Parathyroid adenoma (tissue), 2 donors: ENCODE data around the gene RASD1.

ENCODE experiments used
- H2AFZ ChIP-seq: fragments of 300-600 bp; sonication (generic); one replicate; pipeline ENCODE4 v1.7.0; 2017; ENCODE audit warnings: antibody characterized with exemption, mild to moderate bottlenecking
- H3K27ac ChIP-seq: fragments of 300-600 bp; sonication (generic); one replicate; pipeline ENCODE4 v1.7.0; 2017
- H3K27me3 ChIP-seq: fragments of 300-600 bp; sonication (generic); one replicate; pipeline ENCODE4 v1.7.0; 2017; ENCODE audit warnings: low read length; ENCODE audit not compliant: control insufficient read depth, insufficient read depth
- H3K36me3 ChIP-seq: fragments of 300-600 bp; sonication (generic); one replicate; pipeline ENCODE4 v1.7.0; 2017; ENCODE audit warnings: low read length; ENCODE audit not compliant: control insufficient read depth, insufficient read depth
- H3K4me1 ChIP-seq: fragments of 300-600 bp; sonication (generic); one replicate; pipeline ENCODE4 v1.7.0; 2017; ENCODE audit warnings: control low read depth
- H3K4me2 ChIP-seq: fragments of 300-600 bp; sonication (generic); one replicate; pipeline ENCODE4 v1.7.0; 2017; ENCODE audit warnings: low read length
- H3K4me3 ChIP-seq: fragments of 300-600 bp; sonication (generic); one replicate; pipeline ENCODE4 v1.7.0; 2017; ENCODE audit warnings: low read depth, low read length
- H3K79me2 ChIP-seq: fragments of 300-600 bp; sonication (generic); one replicate; pipeline ENCODE4 v1.7.0; 2017; ENCODE audit warnings: control low read depth
- H3K9ac ChIP-seq: fragments of 300-600 bp; sonication (generic); one replicate; pipeline ENCODE4 v1.7.0; 2017; ENCODE audit warnings: mild to moderate bottlenecking
- H3K9me3 ChIP-seq: fragments of 300-600 bp; sonication (generic); one replicate; pipeline ENCODE4 v1.7.0; 2017; ENCODE audit warnings: low read length; ENCODE audit not compliant: control insufficient read depth
- TF ChIP-seq, protein P1 (sequence below): fragments of 300-600 bp; sonication (generic); IDR thresholded peaks from one replicate; pipeline ENCODE4 v1.7.0; 2017; ENCODE audit warnings: antibody characterized with exemption, mild to moderate bottlenecking
- donor health status: primary hyperparathyroidism.

Gene RASD1

DNA sequence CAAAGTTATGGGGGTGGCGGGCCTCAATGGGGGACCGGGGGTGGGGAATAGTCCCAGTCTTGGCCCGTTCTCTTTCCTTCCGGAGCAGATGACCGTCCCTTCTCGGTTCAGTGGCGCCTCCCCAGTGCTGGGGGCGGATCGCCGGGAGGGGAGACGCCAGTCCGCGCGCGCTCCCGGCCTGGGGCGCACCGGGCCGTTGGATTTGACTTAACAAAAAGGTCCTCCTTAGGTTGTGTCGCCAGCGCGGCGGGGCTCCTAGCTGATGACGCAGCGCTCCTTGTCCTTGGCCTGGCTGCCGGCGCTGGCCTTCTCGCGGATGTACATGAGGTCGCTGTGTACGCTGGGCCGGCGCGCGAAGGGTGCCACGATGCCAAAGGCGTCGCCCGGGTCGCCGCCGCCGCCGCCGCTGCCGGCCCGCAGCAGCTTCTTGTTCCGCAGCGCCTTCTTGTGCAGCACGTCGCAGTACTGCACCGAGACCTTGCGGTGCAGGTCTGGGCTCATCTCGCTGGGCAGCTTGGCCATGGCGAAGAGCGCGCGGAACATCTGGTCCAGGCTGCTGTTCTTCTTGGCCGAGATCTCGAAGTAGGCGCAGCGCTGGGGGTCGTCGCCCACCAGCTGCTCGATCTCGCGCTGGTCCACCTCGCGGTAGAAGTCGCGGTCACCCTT, 1.2 kb downstream of the RASD1 start:
- Histone ChIP-seq H2AFZ (peak overlapping the region; percentile 99), H3K4me3 (peak overlapping the region; percentile 5), H3K9ac (no peak overlapping the region), H3K27ac (peak overlapping the region; percentile 49), H3K27me3 (no peaks in the 10 kb centered on the region), H3K4me1 (peaks cover 9% of the 10 kb centered on the region), H3K9me3 (no peaks in the 10 kb centered on the region), H3K36me3 (no peaks in the 10 kb centered on the region), H3K79me2 (no peaks in the 10 kb centered on the region), H3K4me2 (peak overlapping the region; percentile 95)
- TF ChIP-seq, protein P1, sequence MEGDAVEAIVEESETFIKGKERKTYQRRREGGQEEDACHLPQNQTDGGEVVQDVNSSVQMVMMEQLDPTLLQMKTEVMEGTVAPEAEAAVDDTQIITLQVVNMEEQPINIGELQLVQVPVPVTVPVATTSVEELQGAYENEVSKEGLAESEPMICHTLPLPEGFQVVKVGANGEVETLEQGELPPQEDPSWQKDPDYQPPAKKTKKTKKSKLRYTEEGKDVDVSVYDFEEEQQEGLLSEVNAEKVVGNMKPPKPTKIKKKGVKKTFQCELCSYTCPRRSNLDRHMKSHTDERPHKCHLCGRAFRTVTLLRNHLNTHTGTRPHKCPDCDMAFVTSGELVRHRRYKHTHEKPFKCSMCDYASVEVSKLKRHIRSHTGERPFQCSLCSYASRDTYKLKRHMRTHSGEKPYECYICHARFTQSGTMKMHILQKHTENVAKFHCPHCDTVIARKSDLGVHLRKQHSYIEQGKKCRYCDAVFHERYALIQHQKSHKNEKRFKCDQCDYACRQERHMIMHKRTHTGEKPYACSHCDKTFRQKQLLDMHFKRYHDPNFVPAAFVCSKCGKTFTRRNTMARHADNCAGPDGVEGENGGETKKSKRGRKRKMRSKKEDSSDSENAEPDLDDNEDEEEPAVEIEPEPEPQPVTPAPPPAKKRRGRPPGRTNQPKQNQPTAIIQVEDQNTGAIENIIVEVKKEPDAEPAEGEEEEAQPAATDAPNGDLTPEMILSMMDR = no peak

DNA sequence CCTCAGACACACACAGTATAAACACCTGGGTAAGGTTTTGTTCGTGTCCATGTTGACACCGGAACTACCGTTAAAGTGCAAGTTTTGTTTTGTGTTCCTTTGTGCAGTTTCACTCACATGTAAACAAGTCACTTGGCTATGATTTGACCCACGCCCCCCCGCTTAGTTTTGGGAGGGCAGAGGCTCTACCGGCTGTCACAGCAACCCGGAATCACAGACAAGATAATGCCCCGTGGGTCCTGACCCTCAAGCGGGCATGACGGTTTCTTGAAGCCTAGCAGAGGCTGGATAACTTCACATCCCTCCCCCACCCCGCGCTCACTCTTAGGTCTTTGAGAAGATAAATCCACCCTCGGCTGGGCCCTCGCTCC, 1.7 kb downstream of the RASD1 start:
- peak overlapping the region; percentile 49 for H3K27ac ChIP-seq
- H3K4me2 ChIP-seq = peak overlapping the region; percentile 95
- H2AFZ ChIP-seq = peak overlapping the region; percentile 99
- no peaks in the 10 kb centered on the region for H3K79me2 ChIP-seq
- H3K27me3 ChIP-seq = no peaks in the 10 kb centered on the region
- no peaks in the 10 kb centered on the region for H3K36me3 ChIP-seq
- TF ChIP-seq, protein P1 = no peak
- H3K4me1 ChIP-seq = peaks cover 9% of the 10 kb centered on the region
- no peaks in the 10 kb centered on the region for H3K9me3 ChIP-seq
- H3K4me3 ChIP-seq = no peak overlapping the region
- H3K9ac ChIP-seq = no peak overlapping the region

DNA sequence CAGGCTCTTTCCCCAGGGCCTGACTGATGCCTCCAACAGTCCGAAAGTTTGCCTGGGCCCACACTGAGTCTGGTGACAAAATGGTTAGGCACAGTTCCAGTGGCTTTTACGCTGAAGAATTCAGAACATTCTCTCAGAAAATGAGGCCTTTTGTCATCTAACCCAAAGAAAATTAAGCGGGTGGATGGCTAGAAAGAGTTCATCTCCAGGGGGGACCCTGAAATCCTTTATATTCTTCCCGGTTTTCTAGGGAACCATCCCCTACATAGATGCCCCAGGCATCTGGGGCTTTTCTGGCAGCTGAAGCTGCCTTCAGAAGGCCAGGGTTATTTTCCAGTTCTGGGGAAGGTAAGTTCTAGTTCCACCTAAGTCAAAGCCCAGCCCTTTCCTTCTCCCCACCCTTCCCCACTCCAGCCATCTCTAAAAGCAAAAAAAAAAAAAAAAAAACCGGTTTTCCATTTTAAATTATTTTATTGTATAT, 2.2 kb downstream of the RASD1 start:
- H3K27me3 ChIP-seq = no peaks in the 10 kb centered on the region
- H3K4me1 ChIP-seq = peaks cover 9% of the 10 kb centered on the region
- no peak overlapping the region for H3K4me2 ChIP-seq
- H3K27ac ChIP-seq = no peak overlapping the region
- no peaks in the 10 kb centered on the region for H3K79me2 ChIP-seq
- no peaks in the 10 kb centered on the region for H3K9me3 ChIP-seq
- no peaks in the 10 kb centered on the region for H3K36me3 ChIP-seq
- H2AFZ ChIP-seq = no peak overlapping the region
- TF ChIP-seq, protein P1 = no peak
- H3K9ac ChIP-seq = no peak overlapping the region
- no peak overlapping the region for H3K4me3 ChIP-seq

DNA sequence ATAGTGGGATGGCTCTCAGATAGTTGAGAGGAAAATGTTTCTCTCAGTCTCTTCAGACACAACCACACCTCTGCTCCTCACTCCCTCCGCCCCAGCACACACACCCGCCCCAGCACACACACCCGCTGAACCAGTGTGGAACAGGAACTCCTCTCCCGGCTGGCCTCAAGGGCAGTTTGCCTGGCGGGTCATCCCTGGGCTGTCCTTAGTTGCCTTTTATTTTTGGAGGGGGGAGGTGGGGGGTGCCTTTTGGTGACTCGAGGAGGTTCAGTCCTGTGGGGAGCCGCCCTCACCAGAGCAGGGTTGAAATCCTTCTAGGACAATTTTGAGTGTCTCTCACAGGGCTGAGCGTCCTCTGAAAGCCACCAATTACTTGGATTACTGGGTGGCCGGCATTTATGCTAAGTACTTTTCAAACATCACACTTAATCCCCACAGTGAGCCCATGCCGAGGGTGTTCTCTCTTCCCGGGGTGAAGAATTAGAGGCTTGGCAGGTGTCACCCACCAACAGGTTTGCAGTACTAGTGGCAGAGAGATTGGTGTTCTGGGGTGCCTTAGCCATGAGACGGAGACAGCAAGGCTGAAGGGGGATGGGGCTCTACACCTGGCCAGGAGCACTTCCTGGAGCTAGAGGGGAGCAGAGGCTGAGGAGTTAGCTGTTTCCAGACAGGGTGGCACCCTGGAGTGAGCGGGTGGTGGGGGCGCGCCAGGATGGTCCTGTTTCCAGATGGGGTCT, 2.8 kb downstream of the RASD1 start:
- Histone ChIP-seq H2AFZ (no peak overlapping the region), H3K9ac (no peak overlapping the region), H3K9me3 (no peaks in the 10 kb centered on the region), H3K27ac (no peak overlapping the region), H3K4me2 (no peak overlapping the region), H3K36me3 (no peaks in the 10 kb centered on the region), H3K27me3 (no peaks in the 10 kb centered on the region), H3K4me3 (no peak overlapping the region), H3K79me2 (no peaks in the 10 kb centered on the region), H3K4me1 (peaks cover 9% of the 10 kb centered on the region)
- TF ChIP-seq, protein P1 = no peak
